Smooth muscle cell (in vitro differentiated cells): ENCODE measurements around the gene RASA1. TPM values are rescaled to one million over a fixed set of nuclear protein-coding genes. Genes with fewer than 3 reads are reported as not detected.
"Not testable (repeated sequence)": the region's sequence is repeated elsewhere in the genome, so short reads cannot be mapped to it uniquely, and the experiment has no call there.

ENCODE experiments used
- DNase-seq: peaks from one replicate; lab custom pipeline; 2025; ENCODE audit not compliant: unreplicated experiment; lab: John Stamatoyannopoulos, UW
- H2AFZ ChIP-seq: fragments of 200-600 bp; sonication (generic); 2 replicates; pipeline ENCODE4 v1.6.0; 2016; ENCODE audit warnings: antibody characterized with exemption, low read depth, mild to moderate bottlenecking
- H3F3A ChIP-seq: fragments of 200-600 bp; sonication (generic); 2 replicates; pipeline ENCODE4 v1.6.0; 2017; ENCODE audit warnings: antibody characterized with exemption, low read depth
- H3K27ac ChIP-seq: fragments of 200-600 bp; sonication (generic); 2 replicates; pipeline ENCODE4 v1.5.1; 2016; ENCODE audit warnings: low read depth, mild to moderate bottlenecking
- H3K27me3 ChIP-seq: fragments of 200-600 bp; sonication (generic); 2 replicates; pipeline ENCODE4 v1.6.1; 2016; ENCODE audit warnings: low read depth, mild to moderate bottlenecking
- H3K36me3 ChIP-seq: fragments of 200-600 bp; sonication (generic); 2 replicates; pipeline ENCODE4 v1.5.1; 2016; ENCODE audit warnings: low read depth
- H3K4me1 ChIP-seq: fragments of 200-600 bp; sonication (generic); 2 replicates; pipeline ENCODE4 v1.5.1; 2016; ENCODE audit warnings: low read depth
- H3K4me2 ChIP-seq: fragments of 200-600 bp; sonication (generic); 2 replicates; pipeline ENCODE4 v1.6.0; 2016; ENCODE audit warnings: mild to moderate bottlenecking
- H3K4me3 ChIP-seq: fragments of 200-600 bp; sonication (generic); 2 replicates; pipeline ENCODE4 v1.5.1; 2016; ENCODE audit warnings: mild to moderate bottlenecking
- H3K79me2 ChIP-seq: fragments of 200-600 bp; sonication (generic); 2 replicates; pipeline ENCODE4 v1.6.0; 2016; ENCODE audit warnings: low read depth, mild to moderate bottlenecking
- H3K9ac ChIP-seq: fragments of 200-600 bp; sonication (generic); 2 replicates; pipeline ENCODE4 v1.6.0; 2016; ENCODE audit warnings: low read depth
- H3K9me3 ChIP-seq: fragments of 200-600 bp; sonication (generic); replicated peaks from 2 replicates; pipeline ENCODE4 v1.5.1; 2016; ENCODE audit warnings: low read depth
- H4K20me1 ChIP-seq: fragments of 200-600 bp; sonication (generic); 2 replicates; pipeline ENCODE4 v1.6.0; 2016; ENCODE audit warnings: low read depth
- CTCF ChIP-seq: fragments of 200-600 bp; sonication (generic); IDR thresholded peaks from 2 replicates; pipeline ENCODE4 v1.5.1; 2017; ENCODE audit warnings: borderline replicate concordance, mild to moderate bottlenecking, antibody characterized with exemption; ENCODE audit not compliant: insufficient read depth, poor library complexity, severe bottlenecking
- WGBS: methylation state at CpG from one replicate; pipeline ENCODE4 v1.1.7; 2016; ENCODE audit warnings: low lambda C conversion rate; 5-methylcytosine and 5-hydroxymethylcytosine counted together
- polyA plus RNA-seq: library from polyadenylated mRNA; unstranded; fragments of >200 nt; fragmentation: Nextera tagmentation; extraction: Ambion mirVana; gene quantifications from 2 replicates; pipeline ENCODE4 v1.2.1, GENCODE V29; 2016
- total RNA-seq: library from RNA; depleted of rRNA; stranded (reverse); fragments of >200 nt; gene quantifications from 2 replicates; pipeline ENCODE4 v1.2.3, GENCODE V29; 2014

The RASA1 gene
- total and polyA plus RNA-seq, 2 experiments from 2014 or later: 28.9 to 59.6 TPM

GRCh38 chr5:87268126-87268969 lies 665 bp downstream of the RASA1 start:
- H2AFZ ChIP-seq: peak overlapping the region; percentile 70
- H3F3A ChIP-seq: no peaks in the 10 kb centered on the region
- H3K36me3 ChIP-seq: no peaks in the 10 kb centered on the region
- peak overlapping the region; percentile 88 for H3K4me3 ChIP-seq
- peaks cover 41% of the 10 kb centered on the region for H4K20me1 ChIP-seq
- DNase-seq: peak; percentile 64
- H3K9ac ChIP-seq: peak overlapping the region; percentile 87
- peaks cover 52% of the 10 kb centered on the region for H3K79me2 ChIP-seq
- H3K4me2 ChIP-seq: peak overlapping the region; percentile 96
- no peak for TF ChIP-seq CTCF
- peak overlapping the region; percentile 73 for H3K27ac ChIP-seq
- H3K27me3 ChIP-seq: no peaks in the 10 kb centered on the region
- WGBS: 2% methylated on average over 48 of the region's 49 CpGs
- H3K4me1 ChIP-seq: peaks cover 15% of the 10 kb centered on the region
- no peaks in the 10 kb centered on the region for H3K9me3 ChIP-seq

- Histone ChIP-seq H3K9me3 (no peaks in the 10 kb centered on the region), H3K79me2 (peaks cover 58% of the 10 kb centered on the region), H3K36me3 (no peaks in the 10 kb centered on the region), H3K4me2 (peak overlapping the region; percentile 96), H3K4me1 (peaks cover 15% of the 10 kb centered on the region), H2AFZ (peak overlapping the region; percentile 70), H3F3A (no peaks in the 10 kb centered on the region), H4K20me1 (peaks cover 45% of the 10 kb centered on the region), H3K4me3 (peak overlapping the region; percentile 88), H3K27me3 (no peaks in the 10 kb centered on the region), H3K27ac (peak overlapping the region; percentile 73), H3K9ac (peak overlapping the region; percentile 87)
- no peak for DNase-seq
- 20% methylated on average over 4 of the region's 4 CpGs for WGBS
- TF ChIP-seq CTCF: no peak
Measured at GRCh38 chr5:87268970-87269377, 1.3 kb downstream of the RASA1 start.

GRCh38 chr5:87270888-87271287 lies 3.2 kb downstream of the RASA1 start:
- peaks cover 77% of the 10 kb centered on the region for H3K79me2 ChIP-seq
- H3K9me3 ChIP-seq, H3K4me3 ChIP-seq, H3K9ac ChIP-seq, H3F3A ChIP-seq, H3K4me2 ChIP-seq, H2AFZ ChIP-seq, H3K27me3 ChIP-seq, H3K27ac ChIP-seq, DNase-seq, H3K36me3 ChIP-seq: not testable (repeated sequence)
- 98% methylated on average over 17 of the region's 17 CpGs for WGBS
- peaks cover 15% of the 10 kb centered on the region for H3K4me1 ChIP-seq
- peaks cover 63% of the 10 kb centered on the region for H4K20me1 ChIP-seq

- Histone ChIP-seq H3K79me2 (peaks cover 99% of the 10 kb centered on the region), H3F3A (no peaks in the 10 kb centered on the region), H3K36me3 (no peaks in the 10 kb centered on the region), H3K4me2 (no peak overlapping the region), H3K9me3 (no peaks in the 10 kb centered on the region), H2AFZ (no peak overlapping the region), H3K4me3 (no peak overlapping the region), H3K4me1 (no peaks in the 10 kb centered on the region), H3K27me3 (no peaks in the 10 kb centered on the region), H4K20me1 (peaks cover 90% of the 10 kb centered on the region), H3K9ac (no peak overlapping the region), H3K27ac (no peak overlapping the region)
- no peak for DNase-seq
- WGBS: 100% methylated on average over 1 of the region's 1 CpG
- TF ChIP-seq CTCF: no peak
Measured at GRCh38 chr5:87276655-87277054, 9.0 kb downstream of the RASA1 start.
